Liver (tissue), 9 donors: ENCODE results near the gene NCAPH2. TPM values are rescaled to one million over a fixed set of nuclear protein-coding genes. Genes with fewer than 3 reads are reported as not detected.
"Not testable (repeated sequence)": the region's sequence is repeated elsewhere in the genome, so short reads cannot be mapped to it uniquely, and the experiment has no call there.

Source experiments
- DNase-seq: peaks from one replicate; pipeline ENCODE4 v3.0.0-alpha.2; 2017; ENCODE audit warnings: low spot score
- H3K27ac ChIP-seq, 2 donors: one replicate each; pipeline ENCODE4 v1.7.0; 2013; ENCODE audit warnings: inconsistent platforms in 2 of 2, low read length in 2 of 2, control low read depth in 1 of 2, low read depth in 1 of 2, mild to moderate bottlenecking in 1 of 2
- H3K27me3 ChIP-seq, 4 donors: one replicate each; pipeline versions ENCODE4 v1.6.1 to v1.7.0; 2013; ENCODE audit warnings: low read length in 3 of 4, inconsistent platforms in 1 of 4, mild to moderate bottlenecking in 1 of 4, moderate library complexity in 1 of 4; ENCODE audit not compliant: control insufficient read depth in 4 of 4, insufficient read depth in 4 of 4
- H3K36me3 ChIP-seq, 4 donors: one replicate each; pipeline versions ENCODE4 v1.6.1 to v1.7.0; 2013; ENCODE audit warnings: low read length in 3 of 4, mild to moderate bottlenecking in 3 of 4, low read depth in 1 of 4, moderate library complexity in 1 of 4; ENCODE audit not compliant: control insufficient read depth in 4 of 4, insufficient read depth in 3 of 4
- H3K4me1 ChIP-seq, 4 donors: one replicate each; pipeline versions ENCODE4 v1.6.1 to v1.7.0; 2013; ENCODE audit warnings: low read length in 3 of 4, mild to moderate bottlenecking in 3 of 4, moderate library complexity in 1 of 4; ENCODE audit not compliant: control insufficient read depth in 4 of 4, insufficient read depth in 4 of 4
- H3K4me3 ChIP-seq, 3 donors: one replicate each; pipeline versions ENCODE4 v1.6.1 to v1.7.0; 2013; ENCODE audit warnings: low read length in 3 of 3, control low read depth in 1 of 3, low read depth in 1 of 3, mild to moderate bottlenecking in 1 of 3
- H3K9ac ChIP-seq, 2 donors: one replicate each; pipeline ENCODE4 v1.7.0; 2013; ENCODE audit warnings: low read length in 2 of 2, mild to moderate bottlenecking in 2 of 2, moderate library complexity in 2 of 2, control low read depth in 1 of 2, low read depth in 1 of 2
- H3K9me3 ChIP-seq, 4 donors: one replicate each; pipeline versions ENCODE4 v1.6.1 to v1.7.0; 2013; ENCODE audit warnings: low read length in 3 of 4; ENCODE audit not compliant: control insufficient read depth in 4 of 4
- ATF3 ChIP-seq: IDR thresholded peaks from 2 replicates; pipeline ENCODE4 v1.6.1; 2016; ENCODE audit warnings: antibody characterized with exemption
- EGR1 ChIP-seq, 2 donors: IDR thresholded peaks; 2 replicates each; pipeline ENCODE4 v1.6.1; 2016 to 2018; ENCODE audit warnings: antibody characterized with exemption in 2 of 2, low read depth in 2 of 2
- FOXA1 ChIP-seq: IDR thresholded peaks from 2 replicates; pipeline ENCODE4 v1.6.1; 2016; ENCODE audit warnings: antibody characterized with exemption
- GABPA ChIP-seq, 2 donors: IDR thresholded peaks in 1 of 2; conservative IDR thresholded peaks in 1 of 2; 2 replicates each; pipeline ENCODE4 v1.6.1; 2016; ENCODE audit warnings: antibody characterized with exemption in 2 of 2, mild to moderate bottlenecking in 1 of 2, moderate library complexity in 1 of 2
- HNF4A ChIP-seq, 2 donors: conservative IDR thresholded peaks; 2 replicates each; pipeline ENCODE4 v1.6.1; 2016; ENCODE audit warnings: antibody characterized with exemption in 2 of 2, mild to moderate bottlenecking in 2 of 2
- HNF4G ChIP-seq: IDR thresholded peaks from 2 replicates; pipeline ENCODE4 v1.6.1; 2016; ENCODE audit warnings: antibody characterized with exemption
- RAD21 ChIP-seq, 2 donors: IDR thresholded peaks; 2 replicates each; pipeline ENCODE4 v1.6.1; 2016; ENCODE audit warnings: antibody characterized with exemption in 2 of 2, mild to moderate bottlenecking in 2 of 2
- REST ChIP-seq: IDR thresholded peaks from 2 replicates; pipeline ENCODE4 v1.6.1; 2016; ENCODE audit warnings: antibody characterized with exemption, mild to moderate bottlenecking
- RXRA ChIP-seq, 2 donors: IDR thresholded peaks; 2 replicates each; pipeline ENCODE4 v1.6.1; 2017 to 2018; ENCODE audit warnings: antibody characterized with exemption in 2 of 2, mild to moderate bottlenecking in 1 of 2
- TAF1 ChIP-seq: conservative IDR thresholded peaks from 2 replicates; pipeline ENCODE4 v1.6.1; 2016; ENCODE audit warnings: antibody characterized with exemption, mild to moderate bottlenecking
- YY1 ChIP-seq: IDR thresholded peaks from 2 replicates; pipeline ENCODE4 v1.6.1; 2016; ENCODE audit warnings: antibody characterized with exemption, mild to moderate bottlenecking
- ZBTB33 ChIP-seq: IDR thresholded peaks from 2 replicates; pipeline ENCODE4 v1.6.1; 2016; ENCODE audit warnings: antibody characterized with exemption
- WGBS: extraction: QIAGEN DNeasy Blood & Tissue Kit; methylation state at CpG from one replicate; pipeline ENCODE4 v1.1.7; 2013; 5-methylcytosine and 5-hydroxymethylcytosine counted together
- polyA plus RNA-seq, 2 donors: library from polyadenylated mRNA; stranded (reverse) in 1 of 2; unstranded in 1 of 2; fragments of 200-250 nt in 1 of 2; fragments of >200 nt in 1 of 2; fragmentation: Nextera tagmentation in 1 of 2; extraction: Ambion mirVana in 1 of 2; gene quantifications; one replicate each; pipeline versions ENCODE4 v1.2.1 to v1.2.3, GENCODE V29; 2013 to 2015
- total RNA-seq, 2 donors: library from RNA; depleted of rRNA; stranded (reverse); fragments of >200 nt; gene quantifications; one replicate each; pipeline ENCODE4 v1.2.3, GENCODE V29; 2014
- TF ChIP-seq, protein P1 (sequence below): IDR thresholded peaks from 2 replicates; pipeline ENCODE4 v1.6.1; 2016; ENCODE audit warnings: antibody characterized with exemption
- donor health status: healthy.
- donor health status: healthy.
- donor health status: healthy.
- donor health status: healthy.
- donor health status: healthy.

NCAPH2 gene
- total and polyA plus RNA-seq, 4 donors: 12.0 to 30.8 (median 13.9) TPM

GRCh38 chr22:50518606-50519005 is 10.6 kb downstream of the NCAPH2 start:
- DNase-seq: no peak
- no peaks in the 10 kb centered on the region for H3K27me3 ChIP-seq
- 98% methylated on average over 7 of the region's 7 CpGs for WGBS
- peaks cover 11 to 53% (median 18%) of the 10 kb centered on the region in 4 donors for H3K36me3 ChIP-seq
- TF ChIP-seq FOXA1 (no peak), ZBTB33 (no peak)
- no peak overlapping the region for H3K9ac ChIP-seq
- H3K4me3 ChIP-seq: no peak overlapping the region
- H3K9me3 ChIP-seq: no peaks in the 10 kb centered on the region
- no peak overlapping the region for H3K27ac ChIP-seq
- peaks cover 0 to 8% (median 3%) of the 10 kb centered on the region in 4 donors for H3K4me1 ChIP-seq

- no peak overlapping the region for H3K9ac ChIP-seq
- H3K27me3 ChIP-seq: no peaks in the 10 kb centered on the region
- no peaks in the 10 kb centered on the region for H3K9me3 ChIP-seq
- no peak overlapping the region for H3K27ac ChIP-seq
- WGBS: 98% methylated on average over 8 of the region's 8 CpGs
- peaks cover 3 to 13% (median 7%) of the 10 kb centered on the region in 4 donors for H3K4me1 ChIP-seq
- no peak for TF ChIP-seq HNF4G
- no peak for TF ChIP-seq EGR1 (IDR thresholded peaks at IDR 0.05; ENCODE audit: low read depth in 2 of 2)
- TF ChIP-seq, protein P1, sequence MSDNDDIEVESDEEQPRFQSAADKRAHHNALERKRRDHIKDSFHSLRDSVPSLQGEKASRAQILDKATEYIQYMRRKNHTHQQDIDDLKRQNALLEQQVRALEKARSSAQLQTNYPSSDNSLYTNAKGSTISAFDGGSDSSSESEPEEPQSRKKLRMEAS: no peak
- no peak for TF ChIP-seq FOXA1
- no peak for TF ChIP-seq RXRA (IDR thresholded peaks at IDR 0.05)
- TF ChIP-seq RAD21 (IDR thresholded peaks at IDR 0.05): no peak
- TF ChIP-seq ZBTB33: no peak
- no peak for TF ChIP-seq TAF1
- TF ChIP-seq YY1: no peak
- TF ChIP-seq REST: no peak
- TF ChIP-seq GABPA (IDR thresholded peaks at IDR 0.05 in 1 of 2, conservative IDR thresholded peaks at IDR 0.05 in 1 of 2): no peak
- TF ChIP-seq ATF3: no peak
- TF ChIP-seq HNF4A (conservative IDR thresholded peaks at IDR 0.05): no peak
- no peak for DNase-seq
- no peak overlapping the region for H3K4me3 ChIP-seq
- peaks cover 11 to 56% (median 19%) of the 10 kb centered on the region in 4 donors for H3K36me3 ChIP-seq
Observed at GRCh38 chr22:50519151-50519550, 11.1 kb downstream of the NCAPH2 start.

DNA sequence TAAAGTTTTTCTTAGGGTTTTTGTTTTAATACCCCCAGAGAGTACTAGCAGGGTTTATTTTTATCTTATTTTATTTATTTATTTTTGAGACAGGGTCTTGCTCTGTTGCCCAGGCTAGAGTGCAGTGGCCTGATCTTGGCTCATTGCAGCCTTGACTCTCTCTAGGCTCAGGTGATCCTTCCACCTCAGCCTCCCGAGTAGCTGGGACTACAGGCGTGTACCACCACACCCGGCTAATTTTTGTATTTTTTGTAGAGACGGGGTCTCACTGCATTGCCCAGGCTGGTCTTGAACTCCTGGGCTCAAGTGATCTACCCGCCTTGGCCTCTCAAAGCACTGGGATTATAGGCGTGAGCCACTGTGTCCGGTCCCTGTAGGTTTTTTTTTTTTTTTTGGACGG is 12.2 kb downstream of the NCAPH2 start:
- H3K9ac ChIP-seq, H3K9me3 ChIP-seq, H3K27ac ChIP-seq, H3K27me3 ChIP-seq, H3K4me3 ChIP-seq, DNase-seq: not testable (repeated sequence)
- H3K4me1 ChIP-seq: peaks cover 6 to 24% (median 14%) of the 10 kb centered on the region in 4 donors
- H3K36me3 ChIP-seq: peaks cover 11 to 56% (median 19%) of the 10 kb centered on the region in 4 donors
- 98% methylated on average over 8 of the region's 8 CpGs for WGBS
